NCI-H82 (cell line): Measurements from ENCODE around the gene MAP6.
A peak's percentile ranks its signal among the peaks of the same experiment; 100 is the strongest.
"Not testable (repeated sequence)": the region's sequence is repeated elsewhere in the genome, so short reads cannot be mapped to it uniquely, and the experiment has no call there.

Source experiments
- DNase-seq: peaks from one replicate; lab custom pipeline; 2025; lab: John Stamatoyannopoulos, UW

The MAP6 gene

DNA sequence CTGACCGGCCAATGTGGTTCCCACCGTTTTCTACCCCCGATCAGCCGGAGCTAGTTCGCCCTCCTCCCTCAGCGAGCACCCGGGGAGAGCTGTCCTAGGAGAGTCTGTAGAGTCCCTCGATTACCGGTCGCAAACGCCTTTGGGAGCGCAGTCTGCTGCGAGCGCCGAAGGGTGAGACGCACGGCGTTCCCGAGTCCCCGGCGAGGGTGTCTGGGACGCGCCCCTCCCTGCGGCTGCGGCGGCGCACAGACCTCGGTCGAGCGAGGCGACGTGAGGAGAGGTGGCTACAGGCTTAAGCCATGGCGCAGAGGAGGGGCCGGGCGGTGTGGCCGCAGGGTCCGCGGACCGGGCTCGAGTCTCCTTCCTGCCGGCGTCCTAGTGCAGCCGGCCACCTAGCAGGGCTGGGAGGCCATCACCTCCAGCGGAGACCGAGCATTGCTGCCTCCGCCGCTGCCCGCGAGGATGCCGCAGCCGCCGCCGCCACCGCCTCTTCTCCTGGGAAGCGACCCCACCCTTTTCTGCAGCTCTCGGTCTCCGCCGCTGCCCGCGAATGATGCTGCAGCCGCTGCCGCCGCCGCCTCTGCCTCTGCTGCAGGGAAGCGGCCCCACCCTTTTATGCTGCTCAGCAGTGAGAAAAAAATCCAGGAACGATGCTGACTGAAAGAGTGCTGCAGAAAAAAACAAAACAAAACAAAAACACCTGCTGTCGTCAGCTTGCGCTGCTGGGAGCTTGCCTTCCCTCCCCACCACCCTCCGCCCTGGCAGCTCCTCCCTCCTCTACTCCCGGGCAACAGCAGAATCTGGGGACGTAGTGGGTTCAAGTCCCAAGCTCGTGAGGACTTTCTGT is at the start of gene MAP6:
TSS of gene MAP6 (minus strand) at position 588 of the 847 bp plus-strand sequence. CDS start 669 bp downstream, outside the sequence.
- peak; percentile 64 for DNase-seq

DNA sequence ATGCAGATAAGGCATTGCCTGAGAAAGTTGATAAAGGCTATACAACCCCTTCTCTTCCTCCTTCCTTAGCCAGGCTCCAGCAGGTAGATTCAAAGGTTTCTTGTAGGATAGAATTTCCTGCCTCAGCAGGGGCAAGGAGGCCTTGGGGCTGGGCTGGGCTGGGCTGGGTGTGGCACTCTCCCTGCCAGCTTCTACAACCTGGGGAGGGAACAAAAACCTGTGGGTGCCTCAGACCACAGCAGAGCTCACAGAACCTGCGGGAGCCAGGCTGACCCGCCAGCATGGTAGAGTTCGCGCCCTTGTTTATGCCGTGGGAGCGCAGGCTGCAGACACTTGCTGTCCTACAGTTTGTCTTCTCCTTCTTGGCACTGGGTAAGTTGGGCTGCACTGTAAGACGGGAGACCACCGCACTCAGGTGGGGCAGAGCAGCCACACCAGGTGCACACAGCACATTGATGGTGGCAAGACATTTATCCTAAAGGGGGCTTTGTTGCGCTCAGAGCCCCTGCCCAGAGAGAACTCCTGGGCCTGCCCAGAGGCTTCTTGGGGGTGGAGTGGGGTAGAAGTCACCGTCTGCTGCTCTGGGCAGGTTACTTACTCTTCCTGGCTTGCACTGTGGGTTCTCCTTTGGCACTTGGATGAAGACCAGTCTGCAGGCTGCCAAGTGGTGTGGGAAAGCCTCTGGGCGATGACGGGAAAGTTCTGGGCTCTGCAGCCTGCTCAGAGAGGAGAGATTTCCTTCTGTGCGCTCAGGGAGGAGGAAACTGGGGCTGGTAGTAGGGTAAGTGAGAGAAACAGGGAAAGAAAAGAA is 49.0 kb upstream of the MAP6 start, which contains the start of gene MOGAT2:
TSS of gene MOGAT2 (plus strand) at position 231 of the 811 bp plus-strand sequence. CDS start at position 282, 51 bp downstream.
- no peak for DNase-seq

GRCh38 chr11:75716659-75717058 is 47.8 kb upstream of the MAP6 start:
- no peak for DNase-seq

DNA sequence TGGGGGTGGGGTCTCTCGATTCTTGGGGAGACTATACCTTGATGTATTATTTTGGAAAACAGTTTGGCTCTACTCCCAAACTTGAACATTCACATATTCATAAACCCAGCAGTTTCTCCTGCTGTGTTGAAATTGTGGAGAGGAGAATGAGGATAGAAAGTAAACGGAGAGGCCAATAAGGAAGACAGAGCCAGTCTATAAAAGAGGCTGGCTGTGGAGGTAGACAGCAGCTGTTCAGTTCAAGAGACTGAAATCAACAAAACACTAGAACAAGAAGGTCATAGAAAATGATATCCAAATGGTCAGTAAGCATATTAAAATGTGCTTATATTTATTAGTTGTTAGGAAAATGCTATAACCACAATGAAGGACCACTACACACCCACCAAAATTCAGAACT is 46.9 kb upstream of the MAP6 start:
- no peak for DNase-seq

- DNase-seq: no peak
Measured at GRCh38 chr11:75714211-75714610, 45.4 kb upstream of the MAP6 start.

DNA sequence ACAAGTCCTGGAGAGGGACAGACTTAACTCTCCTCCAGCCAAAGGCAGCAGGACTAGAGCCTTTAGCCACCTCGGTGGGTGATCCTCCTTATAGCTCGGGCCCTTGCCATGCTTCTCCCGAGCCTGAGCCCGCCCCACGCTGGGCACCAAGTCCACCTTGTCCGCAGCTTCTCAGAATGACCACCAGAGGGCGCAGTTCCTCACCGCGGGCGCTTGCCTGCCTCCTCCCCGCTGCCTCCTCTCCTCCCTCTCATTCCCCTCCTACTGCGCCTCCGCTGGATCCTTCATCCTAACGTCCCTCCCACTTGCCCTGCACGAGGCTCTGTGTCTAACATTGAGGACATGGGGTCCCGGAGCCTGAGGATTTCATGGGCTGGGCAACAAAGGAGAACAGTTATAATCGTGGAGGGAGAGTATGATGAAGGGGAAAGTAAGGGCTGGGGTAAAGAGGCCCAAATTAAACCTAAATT is 37.5 kb upstream of the MAP6 start:
- DNase-seq: peak; percentile 77

DNA sequence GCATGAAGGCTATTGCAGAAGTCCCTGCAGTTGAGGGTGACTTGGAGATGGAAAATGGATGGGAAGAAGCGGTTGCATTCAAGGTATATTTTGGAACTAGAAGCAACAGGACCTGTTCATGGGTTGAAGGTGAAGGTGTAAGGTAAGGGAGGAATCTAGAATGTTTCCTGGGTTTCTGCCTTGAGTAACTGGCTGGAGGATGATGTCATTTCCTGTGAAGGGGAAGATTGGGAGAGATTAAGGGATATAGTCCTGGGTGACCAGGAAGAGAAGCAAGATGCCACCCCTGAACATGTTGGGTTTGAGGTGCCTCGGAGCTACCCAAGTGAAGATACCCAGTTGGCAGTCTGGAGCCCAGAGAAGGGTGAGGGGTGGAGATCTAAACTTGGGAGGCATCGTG is 36.7 kb upstream of the MAP6 start:
- no peak for DNase-seq

GRCh38 chr11:75703695-75704237 is 34.9 kb upstream of the MAP6 start:
- DNase-seq: no peak

GRCh38 chr11:75700940-75701339 is 32.1 kb upstream of the MAP6 start:
- no peak for DNase-seq

DNA sequence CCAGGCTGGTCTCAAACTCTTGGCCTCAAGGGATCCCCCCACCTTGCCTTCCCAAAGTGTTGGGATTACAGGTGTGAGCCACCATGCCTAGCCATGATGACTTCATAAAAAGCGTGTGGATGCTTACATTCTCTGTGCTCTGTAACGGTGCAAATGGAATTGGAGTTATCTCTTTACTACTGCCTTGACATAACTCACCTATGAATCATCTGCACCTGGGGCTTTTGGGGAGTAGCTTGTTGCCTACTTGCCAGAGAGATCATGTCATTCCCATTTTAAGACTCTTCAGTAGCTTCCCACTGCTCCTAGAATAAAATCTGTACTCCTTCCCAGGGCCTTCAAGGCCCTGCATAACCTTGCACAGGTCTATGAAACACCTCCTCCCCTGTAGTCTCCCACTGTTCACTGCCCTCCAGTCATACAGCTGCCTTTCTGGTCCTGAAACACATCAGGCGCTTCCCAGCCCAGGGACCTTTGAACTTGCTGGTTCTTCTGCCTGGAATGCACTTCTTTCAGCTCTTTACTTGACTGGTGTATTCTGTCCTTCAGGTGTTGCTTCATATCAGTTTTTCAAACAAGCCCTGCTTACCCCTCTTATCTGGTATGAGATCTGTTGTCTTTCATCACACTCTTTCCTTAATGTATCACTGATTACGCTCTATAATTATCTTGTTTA is 29.2 kb upstream of the MAP6 start:
- DNase-seq: no peak

DNA sequence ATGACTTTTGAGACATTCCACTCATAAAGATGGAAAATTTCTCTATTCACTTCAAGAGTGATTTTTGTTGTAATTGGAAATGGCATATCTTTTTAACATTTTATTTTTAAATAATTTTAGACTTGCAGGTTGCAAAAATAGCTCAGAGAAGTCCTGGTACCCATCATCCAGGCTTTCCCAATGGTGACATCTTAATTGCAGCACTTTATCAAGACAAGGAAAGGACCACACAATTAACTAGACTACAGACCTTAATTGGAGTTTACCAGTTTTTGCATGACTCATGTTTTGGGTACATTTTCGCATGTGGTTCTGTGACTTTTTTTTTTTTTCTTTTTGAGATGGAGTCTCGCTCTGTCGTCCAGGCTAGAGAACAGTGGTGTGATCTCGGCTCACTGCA is 23.0 kb upstream of the MAP6 start:
- DNase-seq: no peak

DNA sequence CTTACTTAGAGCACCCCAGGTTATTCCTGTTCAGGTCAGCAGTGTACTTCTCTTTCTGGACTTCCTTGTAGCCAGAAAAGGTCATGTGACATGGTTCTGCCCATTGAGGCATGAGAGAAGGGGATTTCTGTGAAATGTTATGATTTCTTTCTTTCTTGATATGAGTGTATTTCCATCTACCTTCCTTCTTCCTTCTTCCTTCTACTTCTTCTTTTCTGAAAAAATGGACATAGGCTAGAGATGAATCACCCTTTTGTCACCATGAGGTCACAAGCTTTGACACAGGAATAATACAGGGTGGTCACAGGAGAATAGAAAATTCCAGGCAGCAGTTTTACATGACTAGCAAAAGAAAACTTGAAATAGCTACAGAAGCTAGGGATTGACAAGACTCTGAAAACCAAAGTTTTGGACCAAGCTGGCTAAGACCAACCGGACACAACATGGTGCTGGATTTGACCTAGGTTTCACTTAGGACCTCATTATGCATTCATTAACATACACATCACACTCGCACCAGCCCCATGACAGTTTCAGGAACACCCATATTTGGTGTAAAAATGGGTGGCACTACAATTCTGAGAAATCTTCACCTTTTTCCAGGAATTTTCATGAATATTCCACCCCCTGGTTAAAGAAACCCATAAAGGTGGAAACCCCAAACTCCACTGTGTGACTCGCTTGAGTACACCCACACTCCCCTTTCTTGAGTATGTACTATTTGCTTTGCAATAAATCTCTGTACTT is 21.2 kb upstream of the MAP6 start:
- no peak for DNase-seq

GRCh38 chr11:75683856-75684255 is 15.0 kb upstream of the MAP6 start:
- DNase-seq: not testable (repeated sequence)

- no peak for DNase-seq
Measured at GRCh38 chr11:75679566-75679965, 10.7 kb upstream of the MAP6 start.

GRCh38 chr11:75678620-75679259 is 9.9 kb upstream of the MAP6 start:
- no peak for DNase-seq

DNA sequence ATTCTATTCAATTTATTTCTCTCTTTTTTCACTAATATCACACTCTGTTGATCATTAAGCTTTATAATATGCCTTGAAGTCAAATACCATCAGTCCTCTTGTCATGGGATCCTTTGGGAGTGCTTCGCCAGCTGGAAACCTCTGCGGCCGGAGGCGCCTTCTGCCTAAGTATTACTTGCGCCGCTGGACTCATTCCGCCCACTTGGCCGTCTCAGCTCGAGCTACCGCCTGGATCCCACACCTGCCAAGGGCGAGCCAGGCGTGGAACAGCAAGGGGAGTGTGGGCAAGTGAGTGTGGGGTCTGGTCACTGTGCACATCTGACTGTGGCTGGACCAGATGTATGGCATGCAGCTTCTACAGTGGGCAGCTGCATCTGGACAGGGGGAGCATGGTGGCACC is 9.1 kb upstream of the MAP6 start:
- no peak for DNase-seq

DNA sequence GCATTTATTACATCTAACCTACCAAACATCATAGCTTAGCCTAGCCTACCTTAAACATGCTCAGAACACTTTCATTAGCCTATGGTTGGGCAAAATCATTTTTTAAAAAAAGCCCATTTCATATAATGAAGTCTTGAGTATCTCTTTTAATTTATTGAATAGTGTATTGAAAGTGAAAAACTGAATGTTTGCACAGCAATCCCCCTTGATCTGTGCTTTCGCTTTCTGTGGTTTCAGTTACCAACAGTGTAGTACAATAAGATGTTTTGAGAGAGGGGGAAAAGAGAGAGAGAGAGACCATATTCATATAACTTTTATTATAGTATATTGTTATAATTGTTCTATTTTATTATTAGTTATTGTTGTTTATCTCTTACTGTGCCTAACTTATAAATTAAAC is 8.4 kb upstream of the MAP6 start:
- no peak for DNase-seq

DNA sequence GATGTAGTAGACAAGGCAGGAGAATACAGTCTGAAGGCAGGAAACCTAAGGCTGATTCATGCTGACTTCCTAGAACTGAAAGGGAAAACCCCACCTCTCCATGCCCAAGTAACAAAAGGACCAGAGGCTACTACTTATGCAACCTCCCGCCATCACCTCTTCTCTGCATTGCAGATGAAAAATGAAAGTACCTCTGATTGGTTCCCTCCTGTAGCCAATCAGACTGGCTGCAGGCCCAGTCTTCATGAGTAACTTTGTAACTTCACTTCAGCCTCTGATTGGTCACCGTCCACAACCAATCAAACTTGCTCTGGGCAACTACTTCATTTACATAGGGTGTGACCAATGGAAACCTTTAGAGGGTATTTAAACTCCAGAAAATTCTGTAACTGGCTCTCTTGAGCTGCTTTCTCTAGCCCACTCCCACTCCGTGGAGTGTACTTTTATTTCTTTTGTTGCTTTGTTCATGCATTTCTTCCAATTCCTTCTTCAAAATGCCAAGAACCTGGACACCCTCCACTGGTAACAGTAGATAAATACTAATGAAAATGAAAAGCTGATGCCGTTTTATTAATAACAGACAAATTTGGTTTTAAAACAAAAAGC is 5.2 kb upstream of the MAP6 start:
- peak; percentile 22 for DNase-seq

GRCh38 chr11:75667831-75668450 is 897 bp downstream of the MAP6 start:
- DNase-seq: peak; percentile 64
